Stomach (tissue), 4 donors: Measurements from ENCODE around the gene NAGPA.

Experiments
- EP300 ChIP-seq: sonication (generic); formaldehyde crosslinking; IDR thresholded peaks from one replicate; pipeline ENCODE4 v1.6.1; 2017; ENCODE audit warnings: antibody characterized with exemption
- POLR2A ChIP-seq, 4 donors: fragments of 450-650 bp; IDR thresholded peaks; one replicate each; pipeline ENCODE4 v1.6.1; 2016; ENCODE audit warnings: antibody characterized with exemption in 4 of 4, control low read depth in 2 of 4, mild to moderate bottlenecking in 1 of 4, moderate library complexity in 1 of 4
- TF ChIP-seq, protein P1 (sequence below), 7 experiments: fragments of 450-650 bp in 4 of 7; fragments of 200-600 bp in 3 of 7; sonication (generic) in 3 of 7; IDR thresholded peaks; one replicate each; pipeline ENCODE4 v1.5.1; 2016 to 2019; ENCODE audit warnings: antibody characterized with exemption in 7 of 7, control low read depth in 2 of 7, mild to moderate bottlenecking in 1 of 7

DNA sequence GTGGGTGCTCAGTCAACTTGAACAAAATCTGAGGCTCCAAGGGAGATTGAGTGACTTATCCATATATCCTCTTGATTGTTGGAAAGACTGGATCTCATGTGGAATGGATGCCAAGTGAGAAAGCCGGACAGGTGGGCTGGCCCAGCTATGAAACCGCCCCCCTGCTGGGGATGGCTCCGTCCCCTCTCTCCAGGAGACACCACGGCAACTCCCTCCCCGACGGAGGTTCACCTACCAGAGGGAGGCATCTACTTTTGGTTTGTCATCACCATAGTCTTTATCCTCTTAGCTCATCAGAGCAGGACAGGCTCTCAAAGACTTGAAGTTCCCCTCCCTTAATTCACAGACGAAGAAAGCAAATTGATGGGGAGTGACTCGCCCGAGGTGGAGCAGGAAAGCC lies 36.1 kb upstream of the NAGPA start:
- TF ChIP-seq, protein P1, sequence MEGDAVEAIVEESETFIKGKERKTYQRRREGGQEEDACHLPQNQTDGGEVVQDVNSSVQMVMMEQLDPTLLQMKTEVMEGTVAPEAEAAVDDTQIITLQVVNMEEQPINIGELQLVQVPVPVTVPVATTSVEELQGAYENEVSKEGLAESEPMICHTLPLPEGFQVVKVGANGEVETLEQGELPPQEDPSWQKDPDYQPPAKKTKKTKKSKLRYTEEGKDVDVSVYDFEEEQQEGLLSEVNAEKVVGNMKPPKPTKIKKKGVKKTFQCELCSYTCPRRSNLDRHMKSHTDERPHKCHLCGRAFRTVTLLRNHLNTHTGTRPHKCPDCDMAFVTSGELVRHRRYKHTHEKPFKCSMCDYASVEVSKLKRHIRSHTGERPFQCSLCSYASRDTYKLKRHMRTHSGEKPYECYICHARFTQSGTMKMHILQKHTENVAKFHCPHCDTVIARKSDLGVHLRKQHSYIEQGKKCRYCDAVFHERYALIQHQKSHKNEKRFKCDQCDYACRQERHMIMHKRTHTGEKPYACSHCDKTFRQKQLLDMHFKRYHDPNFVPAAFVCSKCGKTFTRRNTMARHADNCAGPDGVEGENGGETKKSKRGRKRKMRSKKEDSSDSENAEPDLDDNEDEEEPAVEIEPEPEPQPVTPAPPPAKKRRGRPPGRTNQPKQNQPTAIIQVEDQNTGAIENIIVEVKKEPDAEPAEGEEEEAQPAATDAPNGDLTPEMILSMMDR (IDR thresholded peaks at IDR 0.05), result no peak
- TF ChIP-seq POLR2A (IDR thresholded peaks at IDR 0.05) (no peak), EP300 (no peak)
